ENCODE data around the gene ZPBP.

ZPBP gene

GRCh38 chr7:50092579-50093491 is at the start of gene ZPBP:
TSS of gene ZPBP (minus strand) at chr7:50093246. CDS start at chr7:50093194, 52 bp downstream.
- DNase-seq (ENCODE audit: low read depth in 3 of 3), result peak in 2 of 3 experiments; percentile 35 to 37

GRCh38 chr7:50142425-50143017 is 49.5 kb upstream of the ZPBP start:
- DNase-seq (ENCODE audit: low read depth in 3 of 3), result no peak

- DNase-seq (ENCODE audit: low read depth in 3 of 3), result no peak
These were observed 48.8 kb upstream of the ZPBP start for GRCh38 chr7:50141854-50142253.

- no peak for DNase-seq (ENCODE audit: low read depth in 3 of 3)
These were observed 48.1 kb upstream of the ZPBP start for GRCh38 chr7:50141131-50141530.

- no peak for DNase-seq (ENCODE audit: low read depth in 3 of 3)
These were observed 47.6 kb upstream of the ZPBP start for GRCh38 chr7:50140688-50141087.

GRCh38 chr7:50138101-50138500 is 45.1 kb upstream of the ZPBP start:
- no peak for DNase-seq (ENCODE audit: low read depth in 3 of 3)

- DNase-seq (ENCODE audit: low read depth in 3 of 3), result no peak
These were observed 32.7 kb upstream of the ZPBP start for GRCh38 chr7:50125766-50126165.

GRCh38 chr7:50121286-50121685 is 28.2 kb upstream of the ZPBP start:
- DNase-seq (ENCODE audit: low read depth in 3 of 3), result no peak

- peak in 1 of 3 experiments; percentile 1 for DNase-seq (ENCODE audit: low read depth in 3 of 3)
These were observed 27.0 kb upstream of the ZPBP start for GRCh38 chr7:50119815-50120637.

- no peak for DNase-seq (ENCODE audit: low read depth in 3 of 3)
These were observed 19.2 kb upstream of the ZPBP start for GRCh38 chr7:50112250-50112649.

GRCh38 chr7:50101873-50102272 is 8.8 kb upstream of the ZPBP start:
- DNase-seq (ENCODE audit: low read depth in 3 of 3), result no peak

GRCh38 chr7:50095634-50096033 is 2.6 kb upstream of the ZPBP start:
- DNase-seq (ENCODE audit: low read depth in 3 of 3), result no peak

GRCh38 chr7:50088463-50089129 is 4.5 kb downstream of the ZPBP start:
- DNase-seq (ENCODE audit: low read depth in 3 of 3), result no peak

GRCh38 chr7:50085344-50085743 is 7.7 kb downstream of the ZPBP start:
- no peak for DNase-seq (ENCODE audit: low read depth in 3 of 3)

- DNase-seq (ENCODE audit: low read depth in 3 of 3), result no peak
These were observed 20.0 kb downstream of the ZPBP start for GRCh38 chr7:50073093-50073492.

- DNase-seq (ENCODE audit: low read depth in 3 of 3), result no peak
These were observed 23.4 kb downstream of the ZPBP start for GRCh38 chr7:50069613-50070012.

- DNase-seq (ENCODE audit: low read depth in 3 of 3), result no peak
These were observed 24.0 kb downstream of the ZPBP start for GRCh38 chr7:50068850-50069551.

GRCh38 chr7:50068026-50068425 is 25.0 kb downstream of the ZPBP start:
- DNase-seq (ENCODE audit: low read depth in 3 of 3), result no peak

GRCh38 chr7:50062951-50063350 is 30.1 kb downstream of the ZPBP start:
- no peak for DNase-seq (ENCODE audit: low read depth in 3 of 3)

- DNase-seq (ENCODE audit: low read depth in 3 of 3), result no peak
These were observed 36.9 kb downstream of the ZPBP start for GRCh38 chr7:50056131-50056530.

- no peak for DNase-seq (ENCODE audit: low read depth in 3 of 3)
These were observed 45.3 kb downstream of the ZPBP start for GRCh38 chr7:50047716-50048115.
